Measurements from ENCODE around the gene CHD2.

DNA sequence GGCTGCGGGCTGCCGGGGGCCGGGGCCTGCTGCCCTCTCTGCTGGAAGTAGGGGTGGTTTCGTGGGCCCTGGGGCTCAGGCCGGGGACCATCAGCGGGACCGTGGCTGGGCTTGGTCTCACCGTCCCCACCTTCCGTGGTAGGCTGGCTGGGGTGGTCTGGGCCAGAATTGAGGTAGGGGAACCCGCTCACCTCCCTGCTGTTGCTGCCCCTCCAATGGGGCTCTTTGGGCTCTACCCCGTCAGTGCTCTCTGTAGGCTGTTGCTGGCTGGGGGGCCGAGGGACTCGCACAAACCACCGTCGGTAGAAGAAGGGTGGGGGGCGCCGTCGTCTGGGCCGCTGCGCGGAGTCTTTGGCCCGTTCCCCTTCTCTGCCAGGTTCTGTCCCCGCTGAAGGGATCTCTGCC, 165.5 kb downstream of the CHD2 start:
- TF ChIP-seq, protein P1, sequence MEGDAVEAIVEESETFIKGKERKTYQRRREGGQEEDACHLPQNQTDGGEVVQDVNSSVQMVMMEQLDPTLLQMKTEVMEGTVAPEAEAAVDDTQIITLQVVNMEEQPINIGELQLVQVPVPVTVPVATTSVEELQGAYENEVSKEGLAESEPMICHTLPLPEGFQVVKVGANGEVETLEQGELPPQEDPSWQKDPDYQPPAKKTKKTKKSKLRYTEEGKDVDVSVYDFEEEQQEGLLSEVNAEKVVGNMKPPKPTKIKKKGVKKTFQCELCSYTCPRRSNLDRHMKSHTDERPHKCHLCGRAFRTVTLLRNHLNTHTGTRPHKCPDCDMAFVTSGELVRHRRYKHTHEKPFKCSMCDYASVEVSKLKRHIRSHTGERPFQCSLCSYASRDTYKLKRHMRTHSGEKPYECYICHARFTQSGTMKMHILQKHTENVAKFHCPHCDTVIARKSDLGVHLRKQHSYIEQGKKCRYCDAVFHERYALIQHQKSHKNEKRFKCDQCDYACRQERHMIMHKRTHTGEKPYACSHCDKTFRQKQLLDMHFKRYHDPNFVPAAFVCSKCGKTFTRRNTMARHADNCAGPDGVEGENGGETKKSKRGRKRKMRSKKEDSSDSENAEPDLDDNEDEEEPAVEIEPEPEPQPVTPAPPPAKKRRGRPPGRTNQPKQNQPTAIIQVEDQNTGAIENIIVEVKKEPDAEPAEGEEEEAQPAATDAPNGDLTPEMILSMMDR (IDR thresholded peaks at IDR 0.05; ENCODE audit: low read depth, low read length, missing input control): no peak
- no peak for TF ChIP-seq YY1 (IDR thresholded peaks at IDR 0.05)
- TF ChIP-seq RAD21 (IDR thresholded peaks at IDR 0.05): no peak
- TF ChIP-seq RXRA (IDR thresholded peaks at IDR 0.05): no peak
- TF ChIP-seq, protein P2, sequence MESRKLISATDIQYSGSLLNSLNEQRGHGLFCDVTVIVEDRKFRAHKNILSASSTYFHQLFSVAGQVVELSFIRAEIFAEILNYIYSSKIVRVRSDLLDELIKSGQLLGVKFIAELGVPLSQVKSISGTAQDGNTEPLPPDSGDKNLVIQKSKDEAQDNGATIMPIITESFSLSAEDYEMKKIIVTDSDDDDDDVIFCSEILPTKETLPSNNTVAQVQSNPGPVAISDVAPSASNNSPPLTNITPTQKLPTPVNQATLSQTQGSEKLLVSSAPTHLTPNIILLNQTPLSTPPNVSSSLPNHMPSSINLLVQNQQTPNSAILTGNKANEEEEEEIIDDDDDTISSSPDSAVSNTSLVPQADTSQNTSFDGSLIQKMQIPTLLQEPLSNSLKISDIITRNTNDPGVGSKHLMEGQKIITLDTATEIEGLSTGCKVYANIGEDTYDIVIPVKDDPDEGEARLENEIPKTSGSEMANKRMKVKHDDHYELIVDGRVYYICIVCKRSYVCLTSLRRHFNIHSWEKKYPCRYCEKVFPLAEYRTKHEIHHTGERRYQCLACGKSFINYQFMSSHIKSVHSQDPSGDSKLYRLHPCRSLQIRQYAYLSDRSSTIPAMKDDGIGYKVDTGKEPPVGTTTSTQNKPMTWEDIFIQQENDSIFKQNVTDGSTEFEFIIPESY (IDR thresholded peaks at IDR 0.05): no peak
- no peak for TF ChIP-seq FOXA1 (IDR thresholded peaks at IDR 0.05)
- TF ChIP-seq EGR1 (IDR thresholded peaks at IDR 0.05; ENCODE audit: low read depth in 2 of 2): no peak
- TF ChIP-seq TAF1 (conservative IDR thresholded peaks at IDR 0.05): no peak
- TF ChIP-seq, protein P3, sequence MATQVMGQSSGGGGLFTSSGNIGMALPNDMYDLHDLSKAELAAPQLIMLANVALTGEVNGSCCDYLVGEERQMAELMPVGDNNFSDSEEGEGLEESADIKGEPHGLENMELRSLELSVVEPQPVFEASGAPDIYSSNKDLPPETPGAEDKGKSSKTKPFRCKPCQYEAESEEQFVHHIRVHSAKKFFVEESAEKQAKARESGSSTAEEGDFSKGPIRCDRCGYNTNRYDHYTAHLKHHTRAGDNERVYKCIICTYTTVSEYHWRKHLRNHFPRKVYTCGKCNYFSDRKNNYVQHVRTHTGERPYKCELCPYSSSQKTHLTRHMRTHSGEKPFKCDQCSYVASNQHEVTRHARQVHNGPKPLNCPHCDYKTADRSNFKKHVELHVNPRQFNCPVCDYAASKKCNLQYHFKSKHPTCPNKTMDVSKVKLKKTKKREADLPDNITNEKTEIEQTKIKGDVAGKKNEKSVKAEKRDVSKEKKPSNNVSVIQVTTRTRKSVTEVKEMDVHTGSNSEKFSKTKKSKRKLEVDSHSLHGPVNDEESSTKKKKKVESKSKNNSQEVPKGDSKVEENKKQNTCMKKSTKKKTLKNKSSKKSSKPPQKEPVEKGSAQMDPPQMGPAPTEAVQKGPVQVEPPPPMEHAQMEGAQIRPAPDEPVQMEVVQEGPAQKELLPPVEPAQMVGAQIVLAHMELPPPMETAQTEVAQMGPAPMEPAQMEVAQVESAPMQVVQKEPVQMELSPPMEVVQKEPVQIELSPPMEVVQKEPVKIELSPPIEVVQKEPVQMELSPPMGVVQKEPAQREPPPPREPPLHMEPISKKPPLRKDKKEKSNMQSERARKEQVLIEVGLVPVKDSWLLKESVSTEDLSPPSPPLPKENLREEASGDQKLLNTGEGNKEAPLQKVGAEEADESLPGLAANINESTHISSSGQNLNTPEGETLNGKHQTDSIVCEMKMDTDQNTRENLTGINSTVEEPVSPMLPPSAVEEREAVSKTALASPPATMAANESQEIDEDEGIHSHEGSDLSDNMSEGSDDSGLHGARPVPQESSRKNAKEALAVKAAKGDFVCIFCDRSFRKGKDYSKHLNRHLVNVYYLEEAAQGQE (IDR thresholded peaks at IDR 0.05): no peak
- TF ChIP-seq SP1 (IDR thresholded peaks at IDR 0.05): no peak
